Ascending aorta (tissue), 2 donors: ENCODE measurements around the gene ZC3H7B. TPM values are rescaled to one million over a fixed set of nuclear protein-coding genes. Genes with fewer than 3 reads are reported as not detected.

Experiments
- DNase-seq, 2 donors: peaks; one replicate each; pipeline ENCODE4 v3.0.0-alpha.2; 2019; ENCODE audit warnings: low spot score in 2 of 2
- H3K27ac ChIP-seq, 2 donors: fragments of 200-600 bp; sonication (generic); one replicate each; pipeline ENCODE4 v1.5.1; 2016 to 2017; ENCODE audit warnings: mild to moderate bottlenecking in 1 of 2
- H3K27me3 ChIP-seq: fragments of 200-600 bp; sonication (generic); one replicate; pipeline ENCODE4 v1.5.1; 2017
- H3K36me3 ChIP-seq, 2 donors: fragments of 200-600 bp; sonication (generic); one replicate each; pipeline ENCODE4 v1.5.1; 2016
- H3K4me1 ChIP-seq, 2 donors: fragments of 200-600 bp; sonication (generic); one replicate each; pipeline ENCODE4 v1.5.1; 2016 to 2017; ENCODE audit warnings: mild to moderate bottlenecking in 1 of 2
- H3K4me3 ChIP-seq, 2 donors: fragments of 200-600 bp; sonication (generic); one replicate each; pipeline ENCODE4 v1.5.1; 2016 to 2017; ENCODE audit warnings: mild to moderate bottlenecking in 1 of 2
- H3K9me3 ChIP-seq, 2 donors: fragments of 200-600 bp; sonication (generic); one replicate each; pipeline ENCODE4 v1.5.1; 2016
- intact Hi-C: fragments of 100-400 bp; cut with DNase I; formaldehyde crosslinking; loops from one replicate; pipeline ENCODE4 v1.15.1; 2023
- total RNA-seq: library from RNA; depleted of rRNA; stranded (reverse); fragments of >200 nt; gene quantifications from one replicate; pipeline ENCODE4 v1.1.0, GENCODE V29; 2016
- TF ChIP-seq, protein P1 (sequence below), 3 experiments: fragments of 200-600 bp in 2 of 3; fragments of 450-650 bp in 1 of 3; sonication (generic) in 2 of 3; IDR thresholded peaks; one replicate each; pipeline ENCODE4 v1.5.1; 2016 to 2019; ENCODE audit warnings: antibody characterized with exemption in 3 of 3, mild to moderate bottlenecking in 1 of 3, moderate library complexity in 1 of 3

ZC3H7B gene
- total RNA-seq, 1 donor from 2014 or later = 54.9 TPM

DNA sequence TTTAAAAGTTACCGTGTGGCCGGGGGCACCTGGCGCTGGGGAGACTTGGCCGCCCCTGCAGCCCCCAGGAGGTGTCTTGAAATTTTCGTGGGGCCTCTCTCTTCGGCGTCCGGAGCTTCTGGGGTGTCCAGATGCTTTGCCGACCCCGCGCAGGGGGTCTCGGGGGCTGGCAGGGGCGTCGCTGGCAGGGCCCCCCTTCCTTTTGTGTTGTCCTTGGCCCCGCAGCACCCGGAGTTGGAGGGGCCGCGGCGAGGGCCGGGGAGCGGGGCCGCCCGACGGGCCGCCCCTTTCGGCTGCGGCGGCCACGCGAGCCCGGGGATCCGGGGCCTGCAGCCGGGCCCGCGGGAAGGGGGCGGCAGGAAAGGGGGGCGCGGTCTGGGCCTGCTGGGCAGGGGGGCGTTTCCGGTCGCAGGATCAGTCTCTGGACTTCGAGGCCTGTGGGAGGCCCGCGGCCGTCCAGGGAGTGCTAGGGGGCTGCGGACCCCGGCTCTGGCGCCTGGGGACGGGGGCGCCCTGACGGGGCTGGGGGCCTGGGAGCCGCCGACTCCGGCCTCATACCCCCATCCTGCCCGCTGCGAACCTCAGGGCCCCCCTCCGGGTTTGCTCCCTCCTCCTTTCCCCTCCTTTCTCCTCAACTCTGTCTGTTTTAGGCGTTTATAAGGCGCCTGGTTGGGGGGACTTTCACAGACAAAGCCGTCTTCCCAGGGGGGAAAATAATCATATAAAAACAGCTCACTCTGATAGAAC lies 869 bp downstream of the ZC3H7B start:
- H3K27ac ChIP-seq = peak overlapping the region; percentile 81 to 86
- H3K4me1 ChIP-seq = peaks cover 0 to 7% of the 10 kb centered on the region in 2 donors
- no peak for DNase-seq
- peak overlapping the region; percentile 78 to 86 for H3K4me3 ChIP-seq
- no peaks in the 10 kb centered on the region for H3K27me3 ChIP-seq
- TF ChIP-seq, protein P1, sequence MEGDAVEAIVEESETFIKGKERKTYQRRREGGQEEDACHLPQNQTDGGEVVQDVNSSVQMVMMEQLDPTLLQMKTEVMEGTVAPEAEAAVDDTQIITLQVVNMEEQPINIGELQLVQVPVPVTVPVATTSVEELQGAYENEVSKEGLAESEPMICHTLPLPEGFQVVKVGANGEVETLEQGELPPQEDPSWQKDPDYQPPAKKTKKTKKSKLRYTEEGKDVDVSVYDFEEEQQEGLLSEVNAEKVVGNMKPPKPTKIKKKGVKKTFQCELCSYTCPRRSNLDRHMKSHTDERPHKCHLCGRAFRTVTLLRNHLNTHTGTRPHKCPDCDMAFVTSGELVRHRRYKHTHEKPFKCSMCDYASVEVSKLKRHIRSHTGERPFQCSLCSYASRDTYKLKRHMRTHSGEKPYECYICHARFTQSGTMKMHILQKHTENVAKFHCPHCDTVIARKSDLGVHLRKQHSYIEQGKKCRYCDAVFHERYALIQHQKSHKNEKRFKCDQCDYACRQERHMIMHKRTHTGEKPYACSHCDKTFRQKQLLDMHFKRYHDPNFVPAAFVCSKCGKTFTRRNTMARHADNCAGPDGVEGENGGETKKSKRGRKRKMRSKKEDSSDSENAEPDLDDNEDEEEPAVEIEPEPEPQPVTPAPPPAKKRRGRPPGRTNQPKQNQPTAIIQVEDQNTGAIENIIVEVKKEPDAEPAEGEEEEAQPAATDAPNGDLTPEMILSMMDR (IDR thresholded peaks at IDR 0.05) = no peak
- intact Hi-C loops = loop anchor here (5.0 kb wide), 1 partner anchor 215 kb away; no protein-coding TSS in a partner anchor
- H3K36me3 ChIP-seq = no peaks in the 10 kb centered on the region
- no peaks in the 10 kb centered on the region for H3K9me3 ChIP-seq

DNA sequence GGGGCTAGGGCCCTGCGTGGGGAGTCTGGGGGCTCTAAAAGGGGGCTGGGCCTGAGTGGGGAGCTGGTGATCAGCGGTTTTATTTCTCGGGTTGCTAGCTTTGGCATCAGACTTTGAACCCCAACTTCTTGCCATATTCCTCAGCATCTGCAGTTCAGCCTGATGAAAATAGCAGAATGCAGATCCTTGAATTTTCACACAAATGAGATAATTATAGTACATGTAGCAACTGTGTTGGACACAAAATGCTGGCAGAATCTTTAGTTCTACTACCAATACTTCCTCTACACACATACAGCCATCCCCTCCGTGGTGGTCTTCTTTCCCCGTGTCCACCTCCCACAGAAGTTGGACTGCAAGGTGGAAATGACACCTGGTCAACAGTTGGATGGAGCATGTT lies 1.5 kb downstream of the ZC3H7B start:
- TF ChIP-seq, protein P1 (IDR thresholded peaks at IDR 0.05) = no peak
- H3K4me3 ChIP-seq = peak overlapping the region; percentile 78 to 86
- H3K27ac ChIP-seq = peak overlapping the region; percentile 81 to 86
- no peaks in the 10 kb centered on the region for H3K27me3 ChIP-seq
- no peaks in the 10 kb centered on the region for H3K9me3 ChIP-seq
- peaks cover 0 to 7% of the 10 kb centered on the region in 2 donors for H3K4me1 ChIP-seq
- H3K36me3 ChIP-seq = no peaks in the 10 kb centered on the region
- no peak for DNase-seq
- intact Hi-C loops = loop anchor here (5.0 kb wide), 1 partner anchor 214 kb away; no protein-coding TSS in a partner anchor

DNA sequence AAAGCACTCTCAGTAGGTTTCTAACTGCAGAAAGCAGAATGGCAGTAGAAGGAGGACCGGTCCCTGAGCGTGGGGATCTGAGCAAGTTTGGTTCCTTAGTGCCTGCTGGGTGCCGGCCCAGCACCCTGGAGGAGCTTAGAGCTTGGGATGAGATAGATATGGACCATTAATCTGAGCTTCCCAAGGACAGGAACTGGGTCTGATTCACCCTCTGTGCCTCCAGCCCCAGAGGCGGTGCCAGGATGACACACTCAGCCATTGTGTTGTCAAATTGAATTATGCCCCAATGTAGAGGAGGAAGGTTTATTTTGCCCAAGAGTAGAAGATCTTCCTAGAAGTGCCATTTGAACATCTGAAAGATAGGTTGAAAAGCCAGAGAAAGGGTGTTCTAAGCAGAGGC lies 4.3 kb downstream of the ZC3H7B start:
- Histone ChIP-seq H3K4me3 (no peak overlapping the region), H3K27ac (no peak overlapping the region), H3K9me3 (no peaks in the 10 kb centered on the region), H3K36me3 (no peaks in the 10 kb centered on the region), H3K27me3 (no peaks in the 10 kb centered on the region), H3K4me1 (peaks cover 0 to 5% of the 10 kb centered on the region in 2 donors)
- TF ChIP-seq, protein P1 (IDR thresholded peaks at IDR 0.05) = no peak
- intact Hi-C loops = no loop called here
- DNase-seq = no peak

DNA sequence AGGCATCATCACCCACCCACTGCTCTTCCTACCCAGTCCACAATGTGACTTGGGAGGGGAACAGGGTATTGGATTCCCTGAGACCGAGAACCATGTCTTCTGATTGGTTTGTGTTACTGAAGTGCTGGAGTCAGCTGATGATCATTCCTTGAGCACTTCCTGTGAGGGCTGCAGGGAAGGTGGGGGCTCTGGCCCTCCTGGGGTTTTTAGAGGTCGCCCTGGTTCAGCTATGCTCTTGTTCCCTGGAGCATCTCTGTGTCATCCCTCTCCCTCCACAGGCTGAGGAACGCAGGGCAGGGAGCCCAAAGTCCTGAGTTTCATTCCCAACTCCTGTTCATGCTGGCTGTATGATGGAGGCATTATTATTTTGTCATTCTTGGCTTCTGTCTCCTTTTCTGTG lies 6.7 kb downstream of the ZC3H7B start:
- no peak overlapping the region for H3K27ac ChIP-seq
- intact Hi-C loops = no loop called here
- peaks cover 0 to 2% of the 10 kb centered on the region in 2 donors for H3K4me1 ChIP-seq

DNA sequence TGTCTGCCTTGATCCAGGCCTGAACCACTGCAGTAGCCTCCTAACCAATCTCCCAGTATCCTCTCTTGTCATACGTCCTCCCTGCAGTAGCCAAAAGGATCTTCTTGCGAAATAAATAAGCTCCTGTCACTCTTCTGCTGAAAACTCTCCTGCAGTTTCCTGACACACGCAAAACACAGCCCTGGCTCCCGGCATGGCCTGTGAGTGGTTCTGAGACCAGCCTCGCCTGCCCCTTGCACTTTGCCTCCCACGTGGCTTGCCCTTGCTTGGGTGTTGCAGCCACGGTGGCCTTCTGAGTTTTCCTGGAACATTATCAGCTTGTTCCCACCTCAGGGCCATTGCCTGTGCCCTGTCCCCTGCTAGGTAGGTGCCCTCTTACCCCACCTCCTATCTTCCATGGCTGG lies 7.2 kb downstream of the ZC3H7B start:
- no peak for DNase-seq
- Histone ChIP-seq H3K9me3 (no peaks in the 10 kb centered on the region), H3K4me1 (no peaks in the 10 kb centered on the region), H3K27me3 (no peaks in the 10 kb centered on the region), H3K27ac (no peak overlapping the region), H3K4me3 (no peak overlapping the region), H3K36me3 (no peaks in the 10 kb centered on the region)
- intact Hi-C loops = no loop called here
- TF ChIP-seq, protein P1 (IDR thresholded peaks at IDR 0.05) = no peak

More for the DNA sequence above, 6.7 kb downstream of the ZC3H7B start:
- no peak overlapping the region for H3K4me3 ChIP-seq
- TF ChIP-seq, protein P1 (IDR thresholded peaks at IDR 0.05) = no peak
- H3K36me3 ChIP-seq = no peaks in the 10 kb centered on the region
- H3K9me3 ChIP-seq = no peaks in the 10 kb centered on the region
- no peaks in the 10 kb centered on the region for H3K27me3 ChIP-seq
- no peak for DNase-seq
